GM19099 (cell line): ENCODE data around the gene ACSL3.

Source experiments
- POLR2A ChIP-seq: IDR thresholded peaks from 3 replicates; pipeline ENCODE4 v1.6.1; 2011; ENCODE audit warnings: low read depth; ENCODE audit not compliant: insufficient read length; ENCODE audit errors: extremely low read depth

ACSL3 gene

GRCh38 chr2:222916229-222917197 is 55.7 kb downstream of the ACSL3 start:
- no peak for TF ChIP-seq POLR2A

GRCh38 chr2:222919841-222920526 is 59.1 kb downstream of the ACSL3 start:
- TF ChIP-seq POLR2A, result no peak

- no peak for TF ChIP-seq POLR2A
Observed at GRCh38 chr2:222920657-222921186, 59.9 kb downstream of the ACSL3 start.

GRCh38 chr2:222922019-222922800 is 61.4 kb downstream of the ACSL3 start:
- TF ChIP-seq POLR2A, result no peak

GRCh38 chr2:222926915-222927314 is 66.1 kb downstream of the ACSL3 start:
- TF ChIP-seq POLR2A, result no peak

- TF ChIP-seq POLR2A, result no peak
Observed at GRCh38 chr2:222927600-222927999, 66.8 kb downstream of the ACSL3 start.

GRCh38 chr2:222928335-222928734 is 67.5 kb downstream of the ACSL3 start:
- no peak for TF ChIP-seq POLR2A

- no peak for TF ChIP-seq POLR2A
Observed at GRCh38 chr2:222930862-222931261, 70.0 kb downstream of the ACSL3 start.

- no peak for TF ChIP-seq POLR2A
Observed at GRCh38 chr2:222931659-222932058, 70.8 kb downstream of the ACSL3 start.

GRCh38 chr2:222933458-222933857 is 72.6 kb downstream of the ACSL3 start:
- no peak for TF ChIP-seq POLR2A

- TF ChIP-seq POLR2A, result no peak
Observed at GRCh38 chr2:222935688-222936298, 75.0 kb downstream of the ACSL3 start.

- no peak for TF ChIP-seq POLR2A
Observed at GRCh38 chr2:222936705-222937104, 75.9 kb downstream of the ACSL3 start.

GRCh38 chr2:222938327-222938726 is 77.5 kb downstream of the ACSL3 start:
- TF ChIP-seq POLR2A, result no peak

- TF ChIP-seq POLR2A, result no peak
Observed at GRCh38 chr2:222939208-222939856, 78.5 kb downstream of the ACSL3 start.
